Fibroblast of lung (primary cell): ENCODE results near the gene NPHP1. TPM values are rescaled to one million over a fixed set of nuclear protein-coding genes. Genes with fewer than 3 reads are reported as not detected.

Source experiments
- DNase-seq, 2 donors: peaks; one replicate each; pipeline versions ENCODE4 v3.0.0 to v3.0.0-alpha.2; 2010; ENCODE audit warnings: low read depth in 2 of 2
- H2AFZ ChIP-seq: 2 replicates; pipeline ENCODE4 v1.5.1; 2012; ENCODE audit warnings: low read length, control low read depth, inconsistent platforms
- H3K27ac ChIP-seq: 2 replicates; pipeline ENCODE4 v1.5.1; 2011; ENCODE audit warnings: low read length, control low read depth; ENCODE audit not compliant: insufficient read depth
- H3K27me3 ChIP-seq: 2 replicates; pipeline ENCODE4 v1.5.1; 2011; ENCODE audit warnings: mild to moderate bottlenecking, low read length; ENCODE audit not compliant: control insufficient read depth, insufficient read depth
- H3K36me3 ChIP-seq: 2 replicates; pipeline ENCODE4 v1.5.1; 2011; ENCODE audit warnings: low read length; ENCODE audit not compliant: control insufficient read depth, insufficient read depth
- H3K4me1 ChIP-seq: 2 replicates; pipeline ENCODE4 v1.5.1; 2011; ENCODE audit warnings: low read length; ENCODE audit not compliant: control insufficient read depth, insufficient read depth; ENCODE audit errors: extremely low read depth
- H3K4me2 ChIP-seq: 2 replicates; pipeline ENCODE4 v1.5.1; 2011; ENCODE audit warnings: low read length, control low read depth; ENCODE audit not compliant: insufficient read depth; ENCODE audit errors: extremely low read depth
- H3K4me3 ChIP-seq, 4 experiments: fragments of 200-600 bp in 1 of 4; sonication (generic) in 1 of 4; replicated peaks in 1 of 4; 2 replicates each; pipeline ENCODE4 v1.5.1; 2011 to 2016; ENCODE audit warnings: low read length in 4 of 4, low read depth in 3 of 4, mild to moderate bottlenecking in 3 of 4, control low read depth in 2 of 4, inconsistent platforms in 1 of 4, mixed read lengths in 1 of 4; ENCODE audit not compliant: insufficient read depth in 1 of 4; ENCODE audit errors: control extremely low read depth in 1 of 4
- H3K79me2 ChIP-seq: 2 replicates; pipeline ENCODE4 v1.5.1; 2012; ENCODE audit warnings: mild to moderate bottlenecking, low read length, inconsistent platforms; ENCODE audit not compliant: control insufficient read depth, insufficient read depth
- H3K9ac ChIP-seq: 2 replicates; pipeline ENCODE4 v1.5.1; 2011; ENCODE audit warnings: mild to moderate bottlenecking, low read length, control low read depth; ENCODE audit not compliant: insufficient read depth
- H3K9me3 ChIP-seq: 2 replicates; pipeline ENCODE4 v1.5.1; 2012; ENCODE audit warnings: low read depth, low read length; ENCODE audit not compliant: control insufficient read depth, insufficient read depth
- H4K20me1 ChIP-seq: 2 replicates; pipeline ENCODE4 v1.5.1; 2011; ENCODE audit warnings: low read length; ENCODE audit not compliant: control insufficient read depth, insufficient read depth; ENCODE audit errors: extremely low read depth
- CTCF ChIP-seq, 2 donors: IDR thresholded peaks in 1 of 2; conservative IDR thresholded peaks in 1 of 2; 1 replicate in 1 of 2; 2 replicates in 1 of 2; pipeline ENCODE4 v1.5.1; 2011 to 2012; ENCODE audit warnings: low read length in 2 of 2, control low read depth in 1 of 2, inconsistent platforms in 1 of 2, low read depth in 1 of 2, mild to moderate bottlenecking in 1 of 2
- EZH2 ChIP-seq: IDR thresholded peaks from 2 replicates; pipeline ENCODE4 v1.5.1; 2012; ENCODE audit warnings: low read length, control low read depth, mild to moderate bottlenecking; ENCODE audit errors: missing control alignments
- polyA plus RNA-seq, 2 donors: library from polyadenylated mRNA; depleted of rRNA in 1 of 2; stranded (reverse) in 1 of 2; unstranded in 1 of 2; fragments of >200 nt; gene quantifications; 2 replicates each; pipeline ENCODE4 v1.2.1, GENCODE V29; 2011 to 2012; ENCODE audit warnings: missing spikeins in 1 of 2
- total RNA-seq: library from RNA; depleted of rRNA; stranded (reverse); fragments of >200 nt; gene quantifications from 2 replicates; pipeline ENCODE4 v1.2.1, GENCODE V29; 2014

The NPHP1 gene
- total and polyA plus RNA-seq, 2 donors (not counting 1 experiment from before 2014, with no cell fraction given): 5.0 to 5.1 TPM

GRCh38 chr2:110211938-110212858 is 7.4 kb upstream of the NPHP1 start, which contains the start of gene MTLN:
Gene MTLN (minus strand): TSS chr2:110212547. CDS start chr2:110212525, 22 bp downstream.
- peak within 1 kb of the TSS; percentile 98 for H2AFZ ChIP-seq
- peaks cover 7% of the 10 kb centered on the region for H3K79me2 ChIP-seq
- peak within 1 kb of the TSS; percentile 79 for H3K9ac ChIP-seq
- peaks cover 15% of the 10 kb centered on the region for H3K27me3 ChIP-seq
- H4K20me1 ChIP-seq: no peaks in the 10 kb centered on the region
- H3K9me3 ChIP-seq: no peaks in the 10 kb centered on the region
- H3K36me3 ChIP-seq: peaks cover 3% of the 10 kb centered on the region
- TF ChIP-seq EZH2 (no peak), CTCF (conservative IDR thresholded peaks at IDR 0.05 in 1 of 2, IDR thresholded peaks at IDR 0.05 in 1 of 2; ENCODE audit: low read depth in 1 of 2, low read length in 2 of 2) (no peak)
- H3K4me1 ChIP-seq: no peaks in the 10 kb centered on the region
- H3K4me3 ChIP-seq: peak within 1 kb of the TSS; percentile 75 to 94 (median 86)
- H3K27ac ChIP-seq: peak within 1 kb of the TSS; percentile 72
- peak within 1 kb of the TSS; percentile 84 for H3K4me2 ChIP-seq
- peak; percentile 68 for DNase-seq

DNA sequence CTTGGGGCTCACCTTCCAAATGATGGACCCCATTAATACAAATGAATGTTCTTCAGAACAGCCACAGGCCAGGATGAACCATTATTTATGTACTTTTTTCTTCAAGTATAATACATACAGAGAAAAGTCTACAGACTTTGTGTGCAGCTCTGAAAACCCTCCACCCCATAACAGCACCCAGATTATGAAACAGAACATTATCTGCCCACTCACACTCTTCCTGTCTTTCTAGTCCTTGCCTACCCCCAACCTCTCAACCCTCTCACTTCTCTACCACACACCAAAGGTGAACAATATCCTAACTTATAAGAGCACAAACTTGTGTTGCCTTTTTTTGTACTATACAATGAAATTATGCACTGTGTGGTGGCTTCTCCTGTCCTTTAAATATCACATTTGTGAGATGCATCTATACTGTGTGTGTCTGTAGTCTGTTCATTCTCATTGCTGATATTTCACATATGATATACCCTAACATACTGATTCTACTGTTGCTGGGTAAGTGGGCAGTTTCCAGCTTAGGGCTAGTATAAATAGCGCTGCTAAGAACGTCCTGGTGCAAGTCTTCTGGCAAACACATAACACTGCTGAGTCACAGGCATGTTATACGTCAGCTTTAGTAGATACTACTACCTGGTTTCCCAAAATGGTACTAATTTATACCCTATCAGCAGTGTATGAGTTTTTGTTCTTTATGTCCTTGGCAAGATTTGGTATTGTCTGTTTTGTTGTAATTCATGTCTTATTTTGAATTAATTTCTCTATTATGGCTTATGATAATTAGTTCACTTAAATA is 1.0 kb upstream of the NPHP1 start:
- H4K20me1 ChIP-seq: no peaks in the 10 kb centered on the region
- H3K27ac ChIP-seq: no peak overlapping the region
- H2AFZ ChIP-seq: peak overlapping the region; percentile 99
- TF ChIP-seq EZH2: no peak
- peak in 1 of 2 donors; percentile 54 for DNase-seq
- H3K4me1 ChIP-seq: no peaks in the 10 kb centered on the region
- H3K79me2 ChIP-seq: no peaks in the 10 kb centered on the region
- H3K27me3 ChIP-seq: no peaks in the 10 kb centered on the region
- peak overlapping the region in 1 of 4 experiments; percentile 90 for H3K4me3 ChIP-seq
- H3K36me3 ChIP-seq: peaks cover 3% of the 10 kb centered on the region
- no peak overlapping the region for H3K9ac ChIP-seq
- H3K4me2 ChIP-seq: no peak overlapping the region
- no peaks in the 10 kb centered on the region for H3K9me3 ChIP-seq

DNA sequence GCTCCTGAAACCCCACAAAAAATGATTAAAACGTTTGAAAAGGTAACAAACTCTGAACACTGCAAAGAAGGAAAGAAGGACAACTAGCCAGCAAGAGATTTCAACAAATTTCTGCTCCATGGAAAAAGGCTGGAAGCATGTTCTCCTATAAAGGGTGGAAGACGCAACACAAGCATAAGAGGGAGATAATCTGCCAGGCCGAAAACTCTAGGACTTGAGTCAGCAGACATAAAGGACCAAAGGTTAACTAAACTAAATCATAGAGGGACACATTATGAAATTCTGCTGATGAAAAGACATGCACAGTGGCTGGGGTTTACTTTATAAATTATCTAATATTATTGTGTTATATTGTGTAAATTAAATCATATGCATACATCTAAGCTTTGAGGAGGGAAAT is 6.8 kb downstream of the NPHP1 start:
- Histone ChIP-seq H2AFZ (no peak overlapping the region), H3K4me3 (no peak overlapping the region), H3K27me3 (no peaks in the 10 kb centered on the region), H3K9me3 (no peaks in the 10 kb centered on the region), H3K79me2 (no peaks in the 10 kb centered on the region), H3K4me2 (no peak overlapping the region), H3K27ac (no peak overlapping the region), H3K4me1 (no peaks in the 10 kb centered on the region), H4K20me1 (no peaks in the 10 kb centered on the region), H3K9ac (no peak overlapping the region), H3K36me3 (no peaks in the 10 kb centered on the region)
- TF ChIP-seq CTCF (conservative IDR thresholded peaks at IDR 0.05 in 1 of 2, IDR thresholded peaks at IDR 0.05 in 1 of 2; ENCODE audit: low read depth in 1 of 2, low read length in 2 of 2): no peak
- TF ChIP-seq EZH2: no peak
- DNase-seq: no peak
